ENCODE measurements around the gene SCAF8.

Gene SCAF8

DNA sequence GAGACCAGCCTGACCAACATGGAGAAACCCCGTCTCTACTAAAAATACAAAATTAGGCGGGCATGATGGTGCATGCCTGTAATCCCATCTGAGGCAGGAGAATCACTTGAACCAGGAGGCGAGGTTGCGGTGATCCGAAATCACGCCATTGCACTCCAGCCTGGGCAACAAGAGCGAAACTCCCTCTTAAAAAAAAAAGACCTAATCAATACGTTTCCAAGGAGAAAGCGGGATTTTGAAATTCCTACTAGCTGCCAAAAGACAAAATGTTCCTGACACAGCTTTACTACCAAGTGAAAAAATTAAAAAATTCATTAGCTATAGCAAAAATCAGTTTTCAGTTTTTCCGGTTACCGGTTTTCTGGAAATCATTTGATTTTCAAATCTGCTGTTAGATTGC lies 129.3 kb downstream of the SCAF8 start:
- Histone ChIP-seq H3K9me3 (replicated peaks; ENCODE audit: insufficient read depth, low read length) (no peaks in the 10 kb centered on the region), H3K27ac (ENCODE audit: low read length) (no peak overlapping the region), H3K36me3 (replicated peaks; ENCODE audit: insufficient read depth, low read length) (no peaks in the 10 kb centered on the region), H3K27me3 (replicated peaks; ENCODE audit: insufficient read depth, low read length) (no peaks in the 10 kb centered on the region), H3K9ac (ENCODE audit: low read length) (no peak overlapping the region), H3K4me3 (ENCODE audit: low read length) (no peak overlapping the region), H2AFZ (ENCODE audit: low read length) (no peak overlapping the region), H4K20me1 (ENCODE audit: insufficient read depth, low read length) (no peaks in the 10 kb centered on the region), H3K9me2 (replicated peaks; ENCODE audit: insufficient read depth, low read length) (no peaks in the 10 kb centered on the region), H3K4me1 (ENCODE audit: low read length) (no peaks in the 10 kb centered on the region), H3F3A (ENCODE audit: insufficient read depth, low read length) (no peaks in the 10 kb centered on the region), H3K4me2 (ENCODE audit: low read depth, low read length) (no peak overlapping the region), H3K79me2 (ENCODE audit: low read length) (no peaks in the 10 kb centered on the region)
- no peak for DNase-seq
- TF ChIP-seq, protein P1, sequence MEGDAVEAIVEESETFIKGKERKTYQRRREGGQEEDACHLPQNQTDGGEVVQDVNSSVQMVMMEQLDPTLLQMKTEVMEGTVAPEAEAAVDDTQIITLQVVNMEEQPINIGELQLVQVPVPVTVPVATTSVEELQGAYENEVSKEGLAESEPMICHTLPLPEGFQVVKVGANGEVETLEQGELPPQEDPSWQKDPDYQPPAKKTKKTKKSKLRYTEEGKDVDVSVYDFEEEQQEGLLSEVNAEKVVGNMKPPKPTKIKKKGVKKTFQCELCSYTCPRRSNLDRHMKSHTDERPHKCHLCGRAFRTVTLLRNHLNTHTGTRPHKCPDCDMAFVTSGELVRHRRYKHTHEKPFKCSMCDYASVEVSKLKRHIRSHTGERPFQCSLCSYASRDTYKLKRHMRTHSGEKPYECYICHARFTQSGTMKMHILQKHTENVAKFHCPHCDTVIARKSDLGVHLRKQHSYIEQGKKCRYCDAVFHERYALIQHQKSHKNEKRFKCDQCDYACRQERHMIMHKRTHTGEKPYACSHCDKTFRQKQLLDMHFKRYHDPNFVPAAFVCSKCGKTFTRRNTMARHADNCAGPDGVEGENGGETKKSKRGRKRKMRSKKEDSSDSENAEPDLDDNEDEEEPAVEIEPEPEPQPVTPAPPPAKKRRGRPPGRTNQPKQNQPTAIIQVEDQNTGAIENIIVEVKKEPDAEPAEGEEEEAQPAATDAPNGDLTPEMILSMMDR (IDR thresholded peaks at IDR 0.05; ENCODE audit: low read length), result no peak
- TF ChIP-seq EZH2phosphoT487 (IDR thresholded peaks at IDR 0.05; ENCODE audit: low read length) (no peak), EZH2 (optimal IDR thresholded peaks at IDR 0.05; ENCODE audit: low read depth, low read length) (no peak)

DNA sequence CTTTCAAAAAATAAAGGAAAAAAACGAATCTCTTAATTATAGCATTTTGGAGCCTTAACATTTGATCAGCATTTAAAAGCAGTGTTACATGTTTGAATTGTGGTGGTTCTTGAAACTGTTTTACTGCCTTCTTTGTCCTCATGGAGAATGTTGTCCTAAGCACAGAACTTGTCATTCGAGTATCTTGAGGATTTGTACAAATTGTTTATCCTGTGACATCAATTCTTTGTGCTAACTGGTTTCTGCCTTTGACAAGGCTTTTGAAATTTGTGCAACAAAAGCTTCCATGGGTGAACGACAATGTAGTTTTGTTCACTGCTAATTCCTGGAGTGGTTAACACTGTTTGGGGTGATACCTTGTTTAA lies 130.8 kb downstream of the SCAF8 start:
- H4K20me1 ChIP-seq (ENCODE audit: insufficient read depth, low read length), result no peaks in the 10 kb centered on the region
- no peaks in the 10 kb centered on the region for H3K27me3 ChIP-seq (replicated peaks; ENCODE audit: insufficient read depth, low read length)
- no peak overlapping the region for H2AFZ ChIP-seq (ENCODE audit: low read length)
- no peak for DNase-seq
- H3K27ac ChIP-seq (ENCODE audit: low read length), result no peak overlapping the region
- H3K36me3 ChIP-seq (replicated peaks; ENCODE audit: insufficient read depth, low read length), result no peaks in the 10 kb centered on the region
- H3K9me2 ChIP-seq (replicated peaks; ENCODE audit: insufficient read depth, low read length), result no peaks in the 10 kb centered on the region
- no peaks in the 10 kb centered on the region for H3F3A ChIP-seq (ENCODE audit: insufficient read depth, low read length)
- H3K9ac ChIP-seq (ENCODE audit: low read length), result no peak overlapping the region
- no peaks in the 10 kb centered on the region for H3K79me2 ChIP-seq (ENCODE audit: low read length)
- no peak overlapping the region for H3K4me3 ChIP-seq (ENCODE audit: low read length)
- no peaks in the 10 kb centered on the region for H3K4me1 ChIP-seq (ENCODE audit: low read length)
- TF ChIP-seq EZH2 (optimal IDR thresholded peaks at IDR 0.05; ENCODE audit: low read depth, low read length) (no peak), EZH2phosphoT487 (IDR thresholded peaks at IDR 0.05; ENCODE audit: low read length) (no peak)
- TF ChIP-seq, protein P1 (IDR thresholded peaks at IDR 0.05; ENCODE audit: low read length), result no peak
- H3K4me2 ChIP-seq (ENCODE audit: low read depth, low read length), result no peak overlapping the region
- no peaks in the 10 kb centered on the region for H3K9me3 ChIP-seq (replicated peaks; ENCODE audit: insufficient read depth, low read length)

DNA sequence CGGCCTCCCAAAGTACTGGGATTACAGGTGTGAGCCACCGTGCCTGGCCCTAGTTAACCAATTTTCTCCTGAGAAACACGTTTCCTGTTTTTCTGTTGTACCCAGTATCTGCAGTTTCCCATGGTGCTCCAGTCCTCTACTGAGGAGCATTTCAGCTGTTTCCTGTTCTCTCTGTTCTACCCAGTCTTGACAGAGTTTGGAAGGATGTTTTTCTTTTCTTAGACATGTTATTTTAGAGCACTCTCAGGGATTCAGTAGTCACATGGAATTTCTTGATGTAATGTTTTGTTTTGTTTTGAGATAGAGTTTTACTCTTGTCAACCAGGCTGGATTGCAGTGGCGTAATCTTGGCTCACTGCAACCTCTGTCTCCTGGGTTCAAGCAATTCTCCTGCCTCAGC lies 132.1 kb downstream of the SCAF8 start:
- H3K79me2 ChIP-seq (ENCODE audit: low read length), result no peaks in the 10 kb centered on the region
- H3K9ac ChIP-seq (ENCODE audit: low read length), result no peak overlapping the region
- TF ChIP-seq EZH2 (optimal IDR thresholded peaks at IDR 0.05; ENCODE audit: low read depth, low read length) (no peak), EZH2phosphoT487 (IDR thresholded peaks at IDR 0.05; ENCODE audit: low read length) (no peak)
- TF ChIP-seq, protein P1 (IDR thresholded peaks at IDR 0.05; ENCODE audit: low read length), result no peak

More for the DNA sequence above, 132.1 kb downstream of the SCAF8 start:
- Histone ChIP-seq H3K27me3 (replicated peaks; ENCODE audit: insufficient read depth, low read length) (no peaks in the 10 kb centered on the region), H3K27ac (ENCODE audit: low read length) (no peak overlapping the region), H2AFZ (ENCODE audit: low read length) (no peak overlapping the region), H3K9me3 (replicated peaks; ENCODE audit: insufficient read depth, low read length) (no peaks in the 10 kb centered on the region), H3K36me3 (replicated peaks; ENCODE audit: insufficient read depth, low read length) (no peaks in the 10 kb centered on the region), H3K9me2 (replicated peaks; ENCODE audit: insufficient read depth, low read length) (no peaks in the 10 kb centered on the region), H3K4me3 (ENCODE audit: low read length) (no peak overlapping the region), H4K20me1 (ENCODE audit: insufficient read depth, low read length) (no peaks in the 10 kb centered on the region), H3K4me1 (ENCODE audit: low read length) (no peaks in the 10 kb centered on the region), H3F3A (ENCODE audit: insufficient read depth, low read length) (no peaks in the 10 kb centered on the region), H3K4me2 (ENCODE audit: low read depth, low read length) (no peak overlapping the region)
- DNase-seq, result no peak

Data from MM.1S (cell line).